Esophagus squamous epithelium (tissue), 5 donors: Measurements from ENCODE around the gene ULK2. TPM values are rescaled to one million over a fixed set of nuclear protein-coding genes. Genes with fewer than 3 reads are reported as not detected.
"Not testable (repeated sequence)": the region's sequence is repeated elsewhere in the genome, so short reads cannot be mapped to it uniquely, and the experiment has no call there.

Source experiments
- DNase-seq: peaks from one replicate; lab custom pipeline; 2025; lab: John Stamatoyannopoulos, UW
- H3K27ac ChIP-seq, 4 donors: fragments of 200-600 bp; sonication (generic); one replicate each; pipeline ENCODE4 v1.5.1; 2016 to 2019; ENCODE audit warnings: mild to moderate bottlenecking in 1 of 4
- H3K27me3 ChIP-seq, 4 donors: fragments of 200-600 bp; sonication (generic); 1 replicate in 3 of 4; 2 replicates in 1 of 4; pipeline versions ENCODE4 v1.5.1 to v1.6.0; 2017 to 2021; ENCODE audit warnings: antibody characterized with exemption in 1 of 4
- H3K36me3 ChIP-seq, 3 donors: fragments of 200-600 bp; sonication (generic); one replicate each; pipeline ENCODE4 v1.5.1; 2016 to 2019
- H3K4me1 ChIP-seq, 3 donors: fragments of 200-600 bp; sonication (generic); one replicate each; pipeline ENCODE4 v1.5.1; 2017 to 2019
- H3K4me3 ChIP-seq, 4 donors: fragments of 200-600 bp; sonication (generic); 1 replicate in 3 of 4; 2 replicates in 1 of 4; pipeline ENCODE4 v1.5.1; 2016 to 2019; ENCODE audit warnings: mild to moderate bottlenecking in 2 of 4, moderate library complexity in 1 of 4
- H3K9me3 ChIP-seq, 3 donors: fragments of 200-600 bp; sonication (generic); one replicate each; pipeline ENCODE4 v1.5.1; 2016 to 2019
- CTCF ChIP-seq, 6 experiments: fragments of 450-650 bp in 4 of 6; fragments of 200-600 bp in 2 of 6; sonication (generic) in 2 of 6; IDR thresholded peaks; one replicate each; pipeline ENCODE4 v1.5.1; 2016 to 2019; ENCODE audit warnings: antibody characterized with exemption in 6 of 6, mild to moderate bottlenecking in 4 of 6, moderate library complexity in 4 of 6
- POLR2A ChIP-seq, 4 donors: fragments of 450-650 bp; IDR thresholded peaks; one replicate each; pipeline ENCODE4 v1.6.1; 2017; ENCODE audit warnings: antibody characterized with exemption in 4 of 4, mild to moderate bottlenecking in 4 of 4, moderate library complexity in 3 of 4
- WGBS, 2 donors: methylation state at CpG; one replicate each; pipeline ENCODE4 v1.1.5; 2018; 5-methylcytosine and 5-hydroxymethylcytosine counted together
- intact Hi-C: fragments of 100-400 bp; cut with DNase I; formaldehyde crosslinking; loops from one replicate; pipeline ENCODE4 v1.15.0; 2022
- total RNA-seq, 4 donors: library from RNA; depleted of rRNA; stranded (reverse); fragments of >200 nt; gene quantifications; one replicate each; pipeline ENCODE4 v1.1.0, GENCODE V29; 2016
- donor health status: DM: yes; HTN: yes; CAD: no.

The ULK2 gene
- total RNA-seq, 4 donors from 2014 or later: 6.0 to 17.4 (median 8.2) TPM

GRCh38 chr17:19766016-19766415 is 101.7 kb downstream of the ULK2 start:
- 78 to 80% methylated on average over 1 to 3 of the region's 7 CpGs for WGBS, 2 donors
- Histone ChIP-seq H3K36me3 (no peaks in the 10 kb centered on the region), H3K27ac (no peak overlapping the region), H3K27me3 (no peaks in the 10 kb centered on the region), H3K9me3 (no peaks in the 10 kb centered on the region), H3K4me1 (peaks cover 0 to 21% (median 6%) of the 10 kb centered on the region in 3 donors), H3K4me3 (no peak overlapping the region)
- TF ChIP-seq POLR2A (IDR thresholded peaks at IDR 0.05) (no peak), CTCF (IDR thresholded peaks at IDR 0.05) (no peak)
- intact Hi-C loops: loop anchor here (2.0 to 10.0 kb wide), 2 partner anchors 253 to 401 kb away; partner anchors contain the start of gene B9D1
- DNase-seq: no peak

DNA sequence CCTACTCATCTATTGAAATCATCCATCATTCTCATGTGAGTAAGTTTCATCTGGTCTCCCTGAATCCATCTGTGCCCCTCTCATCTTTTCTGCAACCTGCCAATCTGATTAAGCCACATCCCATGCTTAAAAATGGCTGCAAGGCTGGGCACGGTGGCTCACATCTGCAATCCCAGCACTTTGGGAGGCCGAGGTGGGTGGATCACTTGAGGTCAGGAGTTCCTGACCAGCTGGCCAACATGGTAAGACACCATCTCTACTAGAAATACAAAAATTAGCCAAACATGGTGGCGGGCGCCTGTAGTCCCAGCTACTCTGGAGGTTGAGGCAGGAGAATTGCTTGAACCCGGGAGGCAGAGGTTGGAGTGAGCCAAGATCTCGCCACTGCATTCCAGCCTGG is 103.7 kb downstream of the ULK2 start:
- not testable (repeated sequence) for H3K27ac ChIP-seq, H3K9me3 ChIP-seq, H3K27me3 ChIP-seq, DNase-seq, H3K36me3 ChIP-seq, H3K4me3 ChIP-seq
- 86 to 98% methylated on average over 5 to 6 of the region's 6 CpGs for WGBS, 2 donors
- intact Hi-C loops: loop anchor here (10.0 kb wide), 1 partner anchor 399 kb away; the partner anchor contains the start of gene B9D1
- H3K4me1 ChIP-seq: peaks cover 0 to 21% (median 6%) of the 10 kb centered on the region in 3 donors

- H3K36me3 ChIP-seq: no peaks in the 10 kb centered on the region
- WGBS, 2 donors: 100% methylated on average over 1 of the region's 2 CpGs; no CpG with 5 or more reads in 1 of the 2 donors
- TF ChIP-seq POLR2A (IDR thresholded peaks at IDR 0.05) (no peak), CTCF (IDR thresholded peaks at IDR 0.05) (no peak)
- intact Hi-C loops: loop anchor here (10.0 kb wide), 1 partner anchor 399 kb away; the partner anchor contains the start of gene B9D1
- no peak for DNase-seq
- H3K4me1 ChIP-seq: peaks cover 0 to 21% (median 6%) of the 10 kb centered on the region in 3 donors
- H3K27me3 ChIP-seq: no peaks in the 10 kb centered on the region
- H3K4me3 ChIP-seq: no peak overlapping the region
- no peaks in the 10 kb centered on the region for H3K9me3 ChIP-seq
- no peak overlapping the region for H3K27ac ChIP-seq
These were observed 104.3 kb downstream of the ULK2 start for GRCh38 chr17:19763416-19763815.

GRCh38 chr17:19762515-19762961 is 105.2 kb downstream of the ULK2 start:
- TF ChIP-seq POLR2A (IDR thresholded peaks at IDR 0.05) (no peak), CTCF (IDR thresholded peaks at IDR 0.05) (peak; percentile 50 to 84 (median 59))
- intact Hi-C loops: loop anchor here (10.0 kb wide), 1 partner anchor 398 kb away; the partner anchor contains the start of gene B9D1
- WGBS, 2 donors: 45% methylated on average over 5 to 12 of the region's 15 CpGs
- DNase-seq: no peak
- H3K27me3 ChIP-seq: no peaks in the 10 kb centered on the region
- no peak overlapping the region for H3K4me3 ChIP-seq
- no peak overlapping the region for H3K27ac ChIP-seq
- no peaks in the 10 kb centered on the region for H3K36me3 ChIP-seq
- H3K9me3 ChIP-seq: no peaks in the 10 kb centered on the region
- peaks cover 0 to 21% (median 6%) of the 10 kb centered on the region in 3 donors for H3K4me1 ChIP-seq

DNA sequence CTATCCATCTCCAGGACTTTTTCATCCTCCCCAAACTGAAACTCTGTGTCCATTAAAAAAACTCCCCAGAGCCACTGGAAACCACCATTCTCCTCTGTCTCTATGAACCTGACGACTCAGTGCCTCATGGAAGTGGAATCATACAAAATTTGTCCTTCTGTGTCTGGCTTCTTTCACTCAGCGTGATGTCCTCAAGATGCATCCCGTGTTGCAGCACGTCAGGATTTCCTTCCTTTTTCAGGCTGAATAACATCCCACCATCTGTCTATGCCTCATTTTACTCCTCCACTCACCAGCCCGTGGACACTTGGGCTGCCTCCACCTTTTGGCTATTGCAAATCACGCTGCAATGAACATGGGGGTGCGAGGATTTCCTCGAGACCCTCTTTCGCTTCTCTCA is 107.0 kb downstream of the ULK2 start:
- H3K27ac ChIP-seq: no peak overlapping the region
- H3K4me3 ChIP-seq: no peak overlapping the region
- intact Hi-C loops: loop anchor here (10.0 kb wide), 1 partner anchor 396 kb away; the partner anchor contains the start of gene B9D1
- no peaks in the 10 kb centered on the region for H3K9me3 ChIP-seq
- WGBS, 2 donors: 67 to 76% methylated on average over 9 of the region's 9 CpGs
- H3K4me1 ChIP-seq: peaks cover 0 to 10% (median 0%) of the 10 kb centered on the region in 3 donors
- H3K27me3 ChIP-seq: no peaks in the 10 kb centered on the region
- no peak for DNase-seq
- no peak for TF ChIP-seq CTCF (IDR thresholded peaks at IDR 0.05)
- TF ChIP-seq POLR2A (IDR thresholded peaks at IDR 0.05): no peak
- H3K36me3 ChIP-seq: no peaks in the 10 kb centered on the region
